ENCODE data around the gene PCDHA8. TPM values are rescaled to one million over a fixed set of nuclear protein-coding genes. Genes with fewer than 3 reads are reported as not detected.
A peak's percentile ranks its signal among the peaks of the same experiment; 100 is the strongest.

PCDHA8 gene
- total and polyA plus RNA-seq, 2 donors from 2014 or later, result 0.82 TPM; not detected in 1

DNA sequence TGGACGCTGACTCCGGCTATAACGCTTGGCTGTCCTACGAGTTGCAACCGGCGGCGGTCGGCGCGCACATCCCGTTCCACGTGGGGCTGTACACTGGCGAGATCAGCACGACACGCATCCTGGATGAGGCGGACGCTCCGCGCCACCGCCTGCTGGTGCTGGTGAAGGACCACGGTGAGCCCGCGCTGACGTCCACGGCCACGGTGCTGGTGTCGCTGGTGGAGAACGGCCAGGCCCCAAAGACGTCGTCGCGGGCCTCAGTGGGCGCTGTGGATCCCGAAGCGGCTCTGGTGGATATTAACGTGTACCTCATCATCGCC, 36.2 kb downstream of the PCDHA8 start:
- no peak for TF ChIP-seq CTCF (IDR thresholded peaks at IDR 0.05; ENCODE audit: borderline replicate concordance, extremely low read depth, insufficient read depth)
- Histone ChIP-seq H3K9ac (ENCODE audit: low read length in 3 of 3) (no peak overlapping the region), H3K4me1 (ENCODE audit: control insufficient read depth in 2 of 3, insufficient read depth in 2 of 3, low read depth in 1 of 3, low read length in 3 of 3) (no peaks in the 10 kb centered on the region), H3K36me3 (ENCODE audit: control insufficient read depth in 2 of 3, insufficient read depth in 3 of 3, low read length in 3 of 3) (no peaks in the 10 kb centered on the region), H3K4me3 (ENCODE audit: low read length in 3 of 3) (no peak overlapping the region), H3K27me3 (ENCODE audit: control insufficient read depth, insufficient read depth, low read length) (no peaks in the 10 kb centered on the region), H3K9me3 (ENCODE audit: control insufficient read depth in 2 of 3, insufficient read depth in 1 of 3, low read length in 3 of 3) (peaks cover 0 to 7% (median 5%) of the 10 kb centered on the region in 3 donors), H3K27ac (ENCODE audit: low read depth in 2 of 2, low read length in 2 of 2) (no peak overlapping the region)
- intact Hi-C loops (cut with DNase I), result no loop called here
- FAIRE-seq (no peak), DNase-seq (peak in 1 of 5 donors; percentile 59)

DNA sequence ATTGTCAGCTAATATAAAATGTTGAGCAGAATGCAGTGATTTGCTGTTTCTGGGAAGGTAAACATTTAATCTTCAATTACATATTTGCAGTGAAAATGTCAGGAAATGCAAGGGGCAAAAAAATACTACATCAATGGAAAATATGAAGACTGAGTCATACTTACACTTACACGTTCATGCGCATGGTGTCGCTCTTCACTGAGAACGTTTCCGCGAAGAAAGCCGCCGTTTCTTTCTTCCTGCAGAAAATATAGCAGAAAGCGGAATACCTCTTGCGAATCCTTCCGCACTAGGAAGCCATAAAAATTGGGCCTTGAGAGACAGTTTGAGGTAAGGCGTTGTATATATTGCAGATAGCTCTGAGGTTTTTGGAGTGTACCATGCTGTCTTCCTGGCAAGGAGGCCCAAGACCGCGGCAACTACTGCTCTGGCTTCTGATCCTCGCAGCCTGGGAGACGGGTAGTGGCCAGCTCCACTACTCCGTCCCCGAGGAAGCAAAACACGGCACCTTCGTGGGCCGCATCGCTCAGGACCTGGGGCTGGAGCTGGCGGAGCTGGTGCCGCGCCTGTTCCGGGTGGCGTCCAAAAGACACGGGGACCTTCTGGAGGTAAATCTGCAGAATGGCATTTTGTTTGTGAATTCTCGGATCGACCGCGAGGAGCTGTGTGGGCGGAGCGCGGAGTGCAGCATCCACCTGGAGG, 41.1 kb downstream of the PCDHA8 start, which contains the start of gene PCDHA13:
TSS of gene PCDHA13 (plus strand) at position 236 of the 702 bp plus-strand sequence. CDS start at position 381, 145 bp downstream.
- Histone ChIP-seq H3K4me3 (ENCODE audit: low read length in 3 of 3) (peak within 1 kb of the TSS in 2 of 3 donors; percentile 37 to 44), H3K4me1 (ENCODE audit: control insufficient read depth in 2 of 3, insufficient read depth in 2 of 3, low read depth in 1 of 3, low read length in 3 of 3) (no peaks in the 10 kb centered on the region), H3K27ac (ENCODE audit: low read depth in 2 of 2, low read length in 2 of 2) (no peak within 1 kb of the TSS), H3K27me3 (ENCODE audit: control insufficient read depth, insufficient read depth, low read length) (no peaks in the 10 kb centered on the region), H3K9ac (ENCODE audit: low read length in 3 of 3) (no peak within 1 kb of the TSS), H3K36me3 (ENCODE audit: control insufficient read depth in 2 of 3, insufficient read depth in 3 of 3, low read length in 3 of 3) (no peaks in the 10 kb centered on the region), H3K9me3 (ENCODE audit: control insufficient read depth in 2 of 3, insufficient read depth in 1 of 3, low read length in 3 of 3) (peaks cover 1 to 11% (median 8%) of the 10 kb centered on the region in 3 donors)
- intact Hi-C loops (cut with DNase I), result no loop called here
- peak; percentile 20 for TF ChIP-seq CTCF (IDR thresholded peaks at IDR 0.05; ENCODE audit: borderline replicate concordance, extremely low read depth, insufficient read depth)
- DNase-seq (peak in 2 of 5 donors; percentile 1 to 9), FAIRE-seq (no peak)

- no peaks in the 10 kb centered on the region for H3K27me3 ChIP-seq (ENCODE audit: control insufficient read depth, insufficient read depth, low read length)
- no peaks in the 10 kb centered on the region for H3K36me3 ChIP-seq (ENCODE audit: control insufficient read depth in 2 of 3, insufficient read depth in 3 of 3, low read length in 3 of 3)
- TF ChIP-seq CTCF (IDR thresholded peaks at IDR 0.05; ENCODE audit: borderline replicate concordance, extremely low read depth, insufficient read depth), result no peak
- DNase-seq, result no peak
- no peak overlapping the region for H3K9ac ChIP-seq (ENCODE audit: low read length in 3 of 3)
- H3K4me3 ChIP-seq (ENCODE audit: low read length in 3 of 3), result peak overlapping the region in 1 of 3 donors; percentile 44
- H3K4me1 ChIP-seq (ENCODE audit: control insufficient read depth in 2 of 3, insufficient read depth in 2 of 3, low read depth in 1 of 3, low read length in 3 of 3), result no peaks in the 10 kb centered on the region
- no peak for FAIRE-seq
- H3K9me3 ChIP-seq (ENCODE audit: control insufficient read depth in 2 of 3, insufficient read depth in 1 of 3, low read length in 3 of 3), result peaks cover 1 to 11% (median 8%) of the 10 kb centered on the region in 3 donors
- no peak overlapping the region for H3K27ac ChIP-seq (ENCODE audit: low read depth in 2 of 2, low read length in 2 of 2)
- intact Hi-C loops (cut with DNase I), result no loop called here
Observed at GRCh38 chr5:140882591-140882899, 41.6 kb downstream of the PCDHA8 start.
